GM13977 (cell line): ENCODE measurements around the gene PHF12.

Source experiments
- DNase-seq: peaks from one replicate; pipeline ENCODE4 v3.0.0; 2012; ENCODE audit warnings: low spot score
- CTCF ChIP-seq: IDR thresholded peaks from 2 replicates; pipeline ENCODE4 v1.5.1; 2012; ENCODE audit warnings: mild to moderate bottlenecking, control low read depth; ENCODE audit not compliant: insufficient read depth; ENCODE audit errors: extremely low read depth, missing control alignments
- in situ Hi-C: fragments of 300-500 bp; cut with MboI; formaldehyde crosslinking; loops from one replicate; pipeline ENCODE4 v1.12.0; 2022; ENCODE audit warnings: low sequenced_read_pairs, low pct_unique_long_range_greater_than_20kb, mixed read lengths, inconsistent platforms; ENCODE audit not compliant: unreplicated experiment

Gene PHF12

GRCh38 chr17:28961391-28961790 lies 10.1 kb upstream of the PHF12 start:
- no peak for TF ChIP-seq CTCF
- no peak for DNase-seq
- in situ Hi-C loops = no loop called here

- no peak for TF ChIP-seq CTCF
- in situ Hi-C loops = no loop called here
- no peak for DNase-seq
Measured at GRCh38 chr17:28960256-28961061, 9.1 kb upstream of the PHF12 start.

- in situ Hi-C loops = no loop called here
Measured at GRCh38 chr17:28959471-28959871, 8.2 kb upstream of the PHF12 start.

GRCh38 chr17:28958820-28959455 lies 7.6 kb upstream of the PHF12 start:
- TF ChIP-seq CTCF = no peak
- in situ Hi-C loops = no loop called here
- no peak for DNase-seq

More at GRCh38 chr17:28959471-28959871, 8.2 kb upstream of the PHF12 start:
- no peak for TF ChIP-seq CTCF
- DNase-seq = no peak

GRCh38 chr17:28957992-28958355 lies 6.7 kb upstream of the PHF12 start:
- no peak for DNase-seq
- no peak for TF ChIP-seq CTCF
- in situ Hi-C loops = no loop called here

- no peak for TF ChIP-seq CTCF
- in situ Hi-C loops = no loop called here
- no peak for DNase-seq
Measured at GRCh38 chr17:28957277-28957991, 6.1 kb upstream of the PHF12 start.
